ENCODE measurements around the gene NSMCE1. TPM values are rescaled to one million over a fixed set of nuclear protein-coding genes. Genes with fewer than 3 reads are reported as not detected.
"Not testable (repeated sequence)": the region's sequence is repeated elsewhere in the genome, so short reads cannot be mapped to it uniquely, and the experiment has no call there.

Gene NSMCE1
- total RNA-seq, 1 donor from 2014 or later: 33.5 TPM

DNA sequence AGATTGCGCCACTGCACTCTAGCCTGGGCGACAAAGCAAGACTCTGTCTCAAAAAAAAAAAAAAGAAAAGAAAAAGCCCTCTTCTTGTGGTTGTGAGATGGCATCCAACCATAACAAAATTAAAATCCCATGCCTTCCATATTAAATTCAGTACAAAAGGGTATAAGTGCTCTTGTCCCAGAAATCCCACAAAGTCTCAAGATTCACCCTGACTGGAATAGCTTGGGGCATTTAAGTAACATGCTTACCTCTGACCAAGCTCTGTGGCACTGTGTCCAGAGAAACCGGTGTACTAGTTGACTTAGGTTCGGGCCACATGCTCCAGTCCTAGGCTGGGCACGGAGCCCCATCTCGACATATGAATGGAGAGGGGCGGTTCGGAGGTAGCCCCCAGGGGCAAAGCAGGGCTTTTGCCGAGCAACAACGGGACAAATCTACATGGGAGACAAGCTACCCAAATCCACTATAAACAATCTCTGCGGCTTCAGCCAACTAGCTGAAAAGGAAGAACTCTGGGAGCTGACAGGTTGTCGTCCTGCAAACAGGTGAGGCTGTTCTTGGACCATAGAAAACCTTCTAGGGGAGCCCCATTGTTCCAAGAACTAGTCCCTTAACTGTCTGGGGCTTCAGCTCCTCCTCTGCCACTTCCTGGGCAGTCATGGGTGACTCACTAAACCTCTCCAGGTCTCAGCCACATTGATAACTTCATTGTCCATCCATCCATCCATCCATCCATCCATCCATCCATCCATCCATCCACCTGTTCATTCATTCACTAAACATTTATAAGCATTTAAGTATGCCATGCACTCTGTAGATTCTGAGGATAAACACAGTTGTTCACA lies 34.9 kb upstream of the NSMCE1 start:
- no peak for DNase-seq (ENCODE audit: low read depth in 2 of 2)

DNA sequence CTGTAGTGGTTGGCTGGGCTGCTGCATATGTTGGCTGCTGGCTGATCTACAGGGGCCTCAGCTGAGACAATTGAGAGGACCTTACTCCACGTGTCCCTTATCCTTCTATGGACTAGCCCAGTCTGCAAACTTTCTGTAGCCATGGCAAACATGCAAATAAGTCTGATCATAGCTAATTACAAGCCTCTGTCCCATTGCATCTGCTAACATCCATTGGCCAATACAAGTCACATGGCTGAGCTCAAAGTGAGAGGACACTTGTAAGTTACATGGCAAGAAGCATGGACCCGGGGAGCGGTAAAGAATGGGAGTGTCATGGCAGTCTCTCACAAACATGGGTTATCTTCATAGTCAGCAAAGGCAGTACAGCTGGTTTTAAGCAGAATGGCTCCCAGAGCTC lies 33.6 kb upstream of the NSMCE1 start:
- no peak for DNase-seq (ENCODE audit: low read depth in 2 of 2)

DNA sequence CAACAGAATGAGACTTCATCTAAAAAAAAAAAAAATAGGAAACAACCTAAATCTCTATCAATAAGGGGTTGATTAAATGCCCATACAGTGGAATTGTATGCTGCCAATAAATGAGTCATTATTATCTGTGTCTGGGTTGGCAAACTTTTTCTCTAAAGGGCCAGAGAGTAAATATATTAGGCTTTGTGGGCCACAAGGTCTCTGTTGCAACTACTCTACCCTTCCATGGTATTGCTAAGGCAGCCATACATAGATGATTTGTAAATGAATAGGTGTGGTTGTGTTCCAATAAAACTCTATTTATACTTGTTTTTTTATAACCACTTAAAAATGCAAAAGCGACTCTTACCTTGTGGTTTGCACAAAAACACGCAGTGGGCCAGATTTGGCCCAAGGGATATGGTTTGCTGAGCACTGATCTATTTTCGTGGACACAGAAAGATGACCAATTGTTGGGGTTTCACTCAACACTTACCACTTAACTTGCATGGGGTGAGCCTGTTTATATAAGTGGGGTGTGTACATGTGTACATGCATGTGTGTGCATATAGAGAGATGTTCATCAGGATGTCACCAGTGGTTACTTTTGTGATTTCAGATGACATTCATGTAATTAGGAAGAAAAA lies 32.8 kb upstream of the NSMCE1 start:
- no peak for DNase-seq (ENCODE audit: low read depth in 2 of 2)

DNA sequence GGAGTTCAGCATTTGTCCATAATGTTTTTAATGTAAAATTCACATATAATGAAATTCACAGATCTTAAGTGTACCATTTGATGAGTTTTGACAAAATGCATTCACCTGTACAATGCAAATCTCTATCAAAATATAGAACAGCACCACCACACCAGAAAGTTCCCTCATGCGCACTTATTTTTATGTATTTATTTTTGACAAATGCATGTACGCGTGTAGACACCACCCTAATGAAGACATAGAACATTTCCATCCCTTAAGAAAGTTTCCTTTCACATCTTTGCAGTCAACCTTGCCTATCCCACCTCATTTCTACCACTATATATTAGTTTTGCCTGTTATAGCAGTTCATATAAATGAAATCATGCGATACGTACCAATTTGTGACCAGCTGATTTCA lies 29.6 kb upstream of the NSMCE1 start:
- no peak for DNase-seq (ENCODE audit: low read depth in 2 of 2)

DNA sequence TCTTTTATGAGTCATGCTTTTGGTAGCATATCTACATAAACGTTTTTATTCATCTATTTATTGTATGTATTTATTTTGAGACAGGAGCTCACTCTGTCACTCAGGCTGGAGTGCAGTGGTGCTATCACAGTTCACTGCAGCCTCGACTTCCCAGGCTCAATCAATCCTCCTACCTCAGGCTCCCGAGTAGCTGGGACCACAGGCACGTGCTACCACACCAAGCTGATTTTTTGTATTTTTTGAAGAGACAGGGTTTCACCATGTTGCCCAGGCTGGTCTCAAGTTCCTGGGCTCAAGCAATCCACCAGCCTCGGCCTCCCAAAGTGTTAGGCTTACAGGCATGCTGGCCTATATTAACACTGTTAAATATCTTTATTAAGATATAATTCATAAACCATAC lies 24.8 kb upstream of the NSMCE1 start:
- no peak for DNase-seq (ENCODE audit: low read depth in 2 of 2)

GRCh38 chr16:27291722-27292240 lies 23.2 kb upstream of the NSMCE1 start:
- DNase-seq (ENCODE audit: low read depth in 2 of 2): no peak

DNA sequence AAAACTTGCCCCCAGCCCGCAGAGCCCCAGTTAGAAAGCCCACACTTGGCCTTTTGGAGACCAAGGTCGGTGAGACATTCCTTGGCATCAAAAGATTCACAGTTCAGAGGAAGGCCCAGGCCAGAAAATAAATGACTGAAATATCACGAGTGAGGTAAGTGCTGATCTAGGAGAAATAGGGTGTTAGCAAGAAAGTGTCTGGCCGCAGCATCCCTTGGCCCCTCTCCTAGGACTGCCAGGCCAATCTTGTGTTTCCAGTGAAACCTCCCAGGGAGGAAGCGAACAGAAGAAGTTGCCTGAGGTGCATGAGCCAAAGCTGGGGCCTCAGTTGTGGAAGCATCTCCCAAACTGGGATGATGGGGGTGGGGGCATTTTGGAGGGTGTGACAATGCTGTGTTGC lies 22.5 kb upstream of the NSMCE1 start:
- no peak for DNase-seq (ENCODE audit: low read depth in 2 of 2)

DNA sequence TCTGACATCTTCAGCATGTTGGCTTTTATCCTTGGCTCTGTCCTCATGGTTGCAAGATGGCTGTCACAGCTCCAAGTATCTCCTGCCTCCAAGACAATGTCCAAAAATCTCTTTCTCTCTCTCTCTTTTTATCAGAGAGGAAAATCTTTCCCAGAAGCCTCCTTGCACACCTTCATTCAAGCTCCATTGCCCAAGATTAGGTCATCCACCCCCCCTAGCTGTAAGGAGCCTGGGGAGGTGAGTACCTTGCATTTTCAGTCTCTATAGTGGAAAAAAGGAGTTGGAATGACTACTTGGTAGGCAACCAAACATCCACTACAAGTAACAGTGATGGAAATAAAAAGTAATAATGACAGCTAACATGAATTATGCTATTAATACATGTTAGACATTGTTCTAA lies 22.0 kb upstream of the NSMCE1 start:
- DNase-seq (ENCODE audit: low read depth in 2 of 2): no peak

DNA sequence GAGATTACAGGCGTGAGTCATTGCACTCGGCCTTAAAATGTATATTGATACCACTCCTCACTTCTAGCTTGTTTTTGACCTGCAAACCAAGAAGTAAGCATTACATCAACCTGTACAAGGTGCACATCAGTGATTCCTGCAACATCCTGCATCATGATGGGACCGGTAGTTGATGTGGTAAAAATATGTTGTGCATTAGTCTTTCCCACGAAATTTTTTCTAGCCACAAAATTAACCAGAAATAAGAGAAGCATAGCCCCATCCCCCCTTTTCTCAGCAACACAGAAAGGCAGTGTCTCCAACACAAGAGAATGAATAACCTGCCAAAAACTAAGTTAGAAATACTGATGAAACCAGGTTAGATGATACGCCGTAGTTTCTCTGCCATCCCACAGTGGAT lies 21.1 kb upstream of the NSMCE1 start:
- DNase-seq (ENCODE audit: low read depth in 2 of 2): no peak

GRCh38 chr16:27288313-27288712 lies 19.7 kb upstream of the NSMCE1 start:
- not testable (repeated sequence) for DNase-seq (ENCODE audit: low read depth in 2 of 2)

GRCh38 chr16:27287887-27288286 lies 19.3 kb upstream of the NSMCE1 start:
- DNase-seq (ENCODE audit: low read depth in 2 of 2): no peak

DNA sequence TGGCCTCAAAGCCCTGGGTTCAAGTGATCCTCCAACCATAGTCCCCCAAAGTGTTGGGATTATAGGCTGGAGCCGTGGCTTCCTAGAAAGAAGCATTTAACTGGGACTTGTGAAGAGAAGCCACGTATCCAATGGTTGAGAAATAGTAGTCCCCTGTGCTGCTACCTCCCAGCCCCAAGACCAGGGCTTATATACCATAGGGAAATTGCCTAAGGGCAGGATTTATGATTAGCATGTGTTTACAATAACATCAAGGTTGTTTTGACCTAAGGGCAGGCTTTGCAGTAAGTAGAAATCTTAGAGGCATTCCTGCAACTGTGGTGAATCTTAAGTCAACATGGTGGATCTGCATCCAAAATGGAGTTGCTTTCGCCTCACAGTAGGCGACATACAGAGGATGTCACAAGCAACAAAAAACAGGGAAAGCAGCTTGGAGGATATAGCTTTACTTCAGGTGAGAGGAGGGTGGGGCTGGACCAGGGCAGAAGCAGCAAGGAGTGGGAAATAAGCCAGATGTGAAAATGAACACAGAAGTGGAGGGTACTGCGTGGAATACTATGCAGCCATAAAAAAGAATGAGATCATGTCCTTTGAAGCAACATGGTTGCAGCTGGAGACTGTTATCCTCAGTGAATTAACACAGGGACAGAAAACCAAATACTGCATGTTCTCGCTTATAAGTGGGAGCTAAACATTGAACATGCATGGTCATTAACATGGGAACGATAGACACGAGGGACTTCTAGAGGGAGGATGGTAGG lies 18.7 kb upstream of the NSMCE1 start:
- no peak for DNase-seq (ENCODE audit: low read depth in 2 of 2)

DNA sequence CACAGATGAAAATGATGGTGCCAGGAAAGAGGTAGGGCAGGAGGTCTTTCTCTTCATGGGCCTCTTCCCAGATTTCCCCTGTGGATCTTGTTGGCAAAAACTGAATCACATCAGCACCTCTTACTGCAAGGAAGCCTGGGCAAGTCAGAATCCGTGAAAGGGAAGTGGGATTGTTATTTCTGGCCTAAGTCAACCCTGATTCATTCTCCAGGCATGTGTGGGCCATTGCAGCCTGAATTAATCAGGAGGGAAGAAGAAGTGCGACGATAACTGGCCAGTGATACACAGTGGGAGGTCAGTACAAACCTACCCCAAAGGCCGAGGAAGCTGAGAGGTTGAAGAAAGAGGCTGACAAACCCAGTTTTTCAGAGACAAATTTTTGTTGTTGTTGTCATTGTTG lies 17.9 kb upstream of the NSMCE1 start:
- DNase-seq (ENCODE audit: low read depth in 2 of 2): peak; percentile 79 to 98

GRCh38 chr16:27285676-27286196 lies 17.2 kb upstream of the NSMCE1 start:
- DNase-seq (ENCODE audit: low read depth in 2 of 2): no peak

DNA sequence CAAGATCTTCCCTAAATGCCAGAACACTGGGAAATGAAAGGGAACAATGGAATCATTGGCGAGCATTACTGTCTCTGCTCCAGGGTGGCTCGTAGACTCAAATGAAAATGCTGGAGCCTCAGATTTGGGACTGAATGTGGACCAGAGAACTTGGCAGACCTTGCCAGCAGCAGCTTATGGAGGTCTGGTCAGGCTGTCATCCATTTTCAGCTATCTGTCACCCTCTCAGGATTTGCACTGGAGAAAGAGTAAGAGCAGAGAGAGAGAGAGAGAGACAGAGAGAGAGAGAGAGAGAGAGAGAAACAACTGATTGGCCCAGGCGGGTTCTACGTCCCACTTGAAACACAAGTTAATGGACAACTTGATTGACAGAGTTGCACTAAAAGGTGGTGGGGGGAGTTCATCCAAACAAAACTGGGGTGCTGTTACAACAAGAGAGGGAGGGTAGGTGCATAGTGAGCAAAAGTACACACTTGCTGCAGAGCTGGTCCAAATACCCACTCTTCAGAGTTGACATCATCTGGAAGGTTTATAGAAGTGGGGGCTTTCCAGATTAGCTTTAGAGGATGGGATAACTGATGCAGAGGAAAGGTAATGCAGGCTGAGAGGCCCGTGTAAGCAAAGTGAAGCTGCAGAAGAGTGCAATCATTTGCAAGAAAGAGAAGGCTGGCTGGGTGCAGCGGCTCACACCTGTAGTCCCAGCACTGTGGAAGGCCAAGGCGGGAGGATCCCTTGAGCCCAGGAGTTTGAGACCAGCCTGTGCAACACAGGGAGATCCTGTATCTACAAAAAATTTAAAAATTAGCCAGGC lies 16.5 kb upstream of the NSMCE1 start:
- DNase-seq (ENCODE audit: low read depth in 2 of 2): no peak

- no peak for DNase-seq (ENCODE audit: low read depth in 2 of 2)
Measured at GRCh38 chr16:27281243-27281642, 12.7 kb upstream of the NSMCE1 start.

GRCh38 chr16:27275394-27275793 lies 6.8 kb upstream of the NSMCE1 start:
- no peak for DNase-seq (ENCODE audit: low read depth in 2 of 2)

DNA sequence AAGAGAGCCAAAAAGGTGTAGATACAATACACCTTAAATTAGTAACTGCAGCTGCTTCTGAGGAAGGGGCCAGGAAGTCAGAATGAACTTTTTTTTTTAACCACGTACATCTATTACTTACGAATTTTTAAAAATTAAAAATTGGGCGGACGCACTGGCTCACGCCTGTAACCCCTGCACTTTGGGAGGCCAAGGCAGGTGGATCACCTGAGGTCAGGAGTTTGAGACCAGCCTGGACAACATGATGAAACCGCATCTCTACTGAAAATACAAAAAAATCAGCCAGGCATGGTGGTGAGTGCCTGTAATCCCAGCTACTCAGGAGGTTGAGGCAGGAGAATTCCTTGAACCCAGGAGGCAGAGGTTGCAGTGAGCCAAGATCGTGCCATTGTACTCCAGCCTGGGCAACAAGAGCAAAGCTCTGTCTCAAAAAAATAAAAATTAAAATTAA lies 5.9 kb upstream of the NSMCE1 start:
- not testable (repeated sequence) for DNase-seq (ENCODE audit: low read depth in 2 of 2)

DNA sequence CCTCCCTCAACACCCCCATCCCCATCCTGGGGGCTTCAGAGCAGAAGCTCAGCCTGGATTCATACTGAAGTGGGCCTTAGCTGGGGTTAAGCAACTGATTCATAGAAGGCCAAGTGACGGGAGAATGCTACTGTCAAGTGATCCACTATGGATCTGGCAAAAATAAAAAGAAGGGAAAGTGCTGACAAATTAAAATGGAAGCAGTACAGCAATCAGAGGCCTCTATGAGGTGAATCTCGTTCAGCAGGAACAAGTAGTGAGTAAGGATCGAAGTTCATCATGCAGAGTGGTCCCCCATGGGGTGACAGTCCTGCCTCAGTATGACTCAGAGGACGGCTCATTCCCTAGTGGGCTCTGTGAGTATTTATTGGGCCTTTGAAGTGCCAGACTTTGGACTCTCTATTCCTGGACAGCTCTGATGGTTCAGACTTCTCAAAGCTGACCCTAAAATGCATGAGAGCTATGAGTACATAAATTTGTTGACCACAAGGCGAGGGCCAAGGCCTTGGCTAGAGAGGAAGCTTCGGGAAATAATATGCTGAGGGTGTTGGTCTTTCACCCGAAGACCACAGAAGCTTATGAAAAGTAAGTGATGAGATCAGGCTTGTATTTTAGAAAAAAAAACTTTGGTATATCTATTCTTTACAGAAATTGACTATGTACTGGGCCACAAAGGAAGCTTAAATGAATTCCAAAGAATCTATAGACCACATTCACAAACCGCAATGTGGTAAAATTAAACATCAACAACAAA lies 5.3 kb upstream of the NSMCE1 start:
- no peak for DNase-seq (ENCODE audit: low read depth in 2 of 2)

- DNase-seq (ENCODE audit: low read depth in 2 of 2): no peak
Measured at GRCh38 chr16:27273330-27273669, 4.7 kb upstream of the NSMCE1 start.

Measured in dermis microvascular lymphatic vessel endothelial cell (primary cell).